RPMI8226 (cell line): ENCODE measurements around the gene P2RY2.
"Not testable (repeated sequence)": the region's sequence is repeated elsewhere in the genome, so short reads cannot be mapped to it uniquely, and the experiment has no call there.

Source experiments
- DNase-seq: peaks from one replicate; pipeline ENCODE4 v3.0.0-alpha.2; 2015

P2RY2 gene

DNA sequence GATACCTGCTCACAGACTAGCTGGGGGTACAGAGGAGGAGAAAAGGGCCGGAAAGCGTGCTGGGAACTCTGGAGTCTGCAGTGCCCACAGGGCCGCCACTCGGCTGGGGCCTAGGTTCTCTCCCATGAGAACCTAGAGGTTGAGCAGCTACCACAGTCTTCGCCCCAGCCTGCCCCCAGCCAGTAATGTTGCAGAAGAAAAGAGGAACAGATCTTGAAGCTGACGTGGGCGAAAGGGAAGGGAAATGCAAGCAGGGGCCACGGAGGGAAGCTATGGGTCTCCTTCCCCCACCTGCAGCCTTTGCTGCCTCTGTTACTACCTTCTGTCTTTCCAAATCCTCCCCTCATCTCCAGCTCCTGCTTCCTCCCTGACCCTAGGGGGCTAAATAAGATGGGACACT lies 28.8 kb upstream of the P2RY2 start:
- peak; percentile 81 for DNase-seq

GRCh38 chr11:73189723-73190556 lies 28.1 kb upstream of the P2RY2 start:
- DNase-seq, result no peak

DNA sequence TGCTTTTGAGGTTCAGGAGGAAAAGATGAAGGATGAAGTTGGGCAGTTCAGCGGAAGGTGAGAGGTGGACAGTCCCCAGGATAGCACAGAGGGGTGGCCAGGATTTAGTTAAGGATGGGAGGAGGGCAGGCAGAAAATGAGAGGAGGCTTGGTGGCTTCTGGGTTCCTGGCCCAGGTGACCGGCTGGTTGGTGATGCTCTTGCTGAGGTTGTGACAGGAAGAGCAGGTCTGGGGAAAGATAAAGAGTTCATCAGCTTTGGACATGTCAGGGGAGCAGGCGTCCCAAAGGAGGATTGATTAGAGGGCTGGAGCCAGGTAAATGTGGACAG lies 27.6 kb upstream of the P2RY2 start:
- DNase-seq, result no peak

DNA sequence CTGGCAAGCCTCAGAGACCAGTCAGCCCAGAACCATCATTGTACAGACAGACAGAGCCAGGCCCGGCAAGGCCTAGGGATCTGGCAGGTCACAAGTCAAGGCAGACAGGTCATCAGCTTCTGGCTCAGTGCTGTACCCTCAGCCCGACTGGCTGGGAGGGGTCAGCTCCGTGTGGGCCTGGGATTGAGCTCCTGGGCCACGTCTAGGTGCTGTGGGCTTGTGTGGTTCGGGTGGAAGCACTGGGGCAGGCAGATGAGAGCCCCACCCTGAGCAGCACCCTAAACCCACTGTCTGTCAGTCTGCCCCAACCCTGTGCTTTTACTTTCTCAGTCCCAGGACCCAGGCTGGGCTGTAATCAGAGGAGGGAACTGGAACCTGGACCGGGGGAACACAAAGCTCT lies 26.9 kb upstream of the P2RY2 start:
- no peak for DNase-seq

DNA sequence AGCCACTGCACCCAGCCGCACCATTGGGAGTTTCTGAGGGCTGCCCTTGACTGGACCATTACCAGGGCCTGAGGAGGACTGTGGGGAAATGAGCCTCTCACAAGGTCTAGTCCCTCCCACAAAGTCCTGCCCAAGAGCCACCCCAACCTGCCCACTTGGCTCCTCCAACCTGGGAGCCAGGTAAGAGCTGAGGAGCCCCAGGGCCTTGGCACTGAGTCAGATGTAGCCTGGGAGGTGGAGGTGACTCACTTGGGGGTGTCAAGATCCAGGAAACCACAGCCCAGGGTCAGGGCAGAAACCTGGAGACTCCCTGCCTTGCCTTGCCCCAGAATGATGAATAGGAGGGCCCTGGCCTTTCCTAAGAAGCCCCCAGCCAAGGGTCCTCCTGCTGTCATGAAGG lies 25.8 kb upstream of the P2RY2 start:
- DNase-seq, result no peak

DNA sequence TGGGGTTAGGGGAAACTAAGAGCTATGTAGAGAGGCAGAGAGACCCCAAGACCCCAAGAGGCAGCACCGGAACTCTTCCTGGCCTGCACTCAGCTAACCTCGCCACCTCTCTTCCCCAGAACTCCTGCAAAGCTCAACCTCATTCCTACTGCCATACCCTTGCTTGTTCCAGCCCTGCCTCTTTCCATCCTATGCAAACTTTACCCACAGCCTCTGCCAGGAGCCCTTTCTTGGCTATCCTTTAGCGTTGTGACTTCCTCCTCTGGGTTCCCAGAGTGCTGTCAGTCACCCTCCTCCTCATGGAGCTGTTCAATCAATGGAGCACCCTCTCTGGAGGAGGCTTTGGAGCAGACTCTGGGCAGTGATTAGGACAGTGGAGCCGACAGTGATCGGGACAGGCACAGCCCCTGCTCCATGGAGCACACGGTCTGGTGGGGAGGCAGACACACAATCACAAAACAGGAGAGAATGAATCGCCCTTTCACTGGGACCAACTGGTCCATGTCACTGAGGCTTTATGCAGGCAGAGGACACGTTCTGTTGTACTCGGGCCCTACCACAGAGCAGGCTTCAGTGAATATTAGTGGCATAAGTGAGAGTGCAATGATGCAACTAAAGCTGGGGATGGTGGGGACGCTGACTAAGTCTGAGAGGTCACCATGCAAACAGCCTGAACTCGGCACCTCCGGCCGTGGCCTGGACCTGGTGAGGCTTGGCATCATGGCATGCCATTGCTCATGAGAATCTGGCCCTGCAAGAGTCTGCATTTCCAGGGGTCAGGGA lies 24.6 kb upstream of the P2RY2 start:
- DNase-seq, result no peak

- no peak for DNase-seq
Observed at GRCh38 chr11:73194034-73194507, 24.0 kb upstream of the P2RY2 start.

GRCh38 chr11:73194593-73194992 lies 23.5 kb upstream of the P2RY2 start:
- no peak for DNase-seq

DNA sequence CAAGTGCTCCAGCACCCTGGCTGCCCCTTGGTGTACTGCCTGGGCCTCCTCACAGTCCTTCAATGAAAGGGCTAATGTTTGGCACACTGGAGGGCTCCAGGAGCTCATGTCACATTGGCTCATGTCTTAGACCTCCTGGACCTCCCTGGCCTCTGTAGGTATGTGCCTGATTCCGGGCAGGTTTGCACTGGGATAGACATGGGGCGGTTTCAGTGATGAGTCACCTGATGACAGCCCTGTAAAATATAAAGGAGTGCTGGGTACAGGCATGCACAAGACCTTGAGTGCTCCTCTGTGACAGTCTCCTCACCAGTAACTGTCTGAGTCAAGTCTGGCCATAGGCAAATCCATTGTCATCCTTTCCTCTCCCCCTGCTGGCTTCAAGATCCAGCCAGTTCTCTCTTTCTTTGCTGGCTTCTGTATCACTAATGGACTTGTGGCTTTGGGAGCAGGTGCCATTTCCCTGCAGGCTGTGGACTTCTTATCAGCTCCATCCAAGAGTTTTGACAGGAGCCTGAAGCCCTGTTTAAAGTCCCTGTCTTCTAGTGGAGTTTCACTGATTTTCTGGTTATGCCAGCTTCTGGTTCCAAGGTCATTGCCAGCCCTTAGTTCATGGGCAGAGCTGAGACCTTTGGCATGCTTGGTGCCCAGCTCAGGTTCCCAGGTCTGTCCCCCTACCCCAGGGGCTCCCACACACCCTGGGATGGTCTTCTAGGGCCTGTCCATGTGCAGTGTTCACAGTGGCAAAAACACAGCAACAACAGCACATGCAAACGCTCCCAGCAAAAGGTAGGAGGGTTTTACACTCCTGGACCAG lies 22.7 kb upstream of the P2RY2 start:
- DNase-seq, result no peak

GRCh38 chr11:73196576-73196975 lies 21.5 kb upstream of the P2RY2 start:
- no peak for DNase-seq

GRCh38 chr11:73197348-73197747 lies 20.7 kb upstream of the P2RY2 start:
- DNase-seq, result no peak

GRCh38 chr11:73197787-73198186 lies 20.3 kb upstream of the P2RY2 start:
- DNase-seq, result not testable (repeated sequence)

GRCh38 chr11:73198677-73199076 lies 19.4 kb upstream of the P2RY2 start:
- no peak for DNase-seq

GRCh38 chr11:73199446-73199845 lies 18.6 kb upstream of the P2RY2 start:
- no peak for DNase-seq

GRCh38 chr11:73200256-73200655 lies 17.8 kb upstream of the P2RY2 start:
- no peak for DNase-seq

DNA sequence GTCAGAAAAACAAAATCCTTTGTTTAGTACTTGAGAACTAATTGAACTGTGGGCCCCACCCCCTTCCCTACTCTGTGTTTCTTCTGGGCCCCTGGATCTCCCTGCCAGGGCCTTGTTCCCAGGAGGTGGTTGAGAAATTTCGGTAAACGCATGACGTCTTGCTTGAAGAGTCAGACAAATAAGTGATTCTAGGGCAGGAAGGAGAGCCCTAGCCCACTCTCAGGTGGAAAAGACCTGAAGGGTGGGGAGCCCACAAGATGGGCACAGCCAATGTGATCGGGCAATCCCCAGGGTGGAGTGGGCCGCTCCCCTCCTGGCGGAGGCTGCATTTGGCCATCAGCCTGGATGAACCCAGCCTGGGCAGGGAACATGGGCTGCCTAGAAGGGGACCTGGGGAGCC lies 16.8 kb upstream of the P2RY2 start:
- no peak for DNase-seq

- no peak for DNase-seq
Observed at GRCh38 chr11:73201888-73202780, 15.9 kb upstream of the P2RY2 start.

DNA sequence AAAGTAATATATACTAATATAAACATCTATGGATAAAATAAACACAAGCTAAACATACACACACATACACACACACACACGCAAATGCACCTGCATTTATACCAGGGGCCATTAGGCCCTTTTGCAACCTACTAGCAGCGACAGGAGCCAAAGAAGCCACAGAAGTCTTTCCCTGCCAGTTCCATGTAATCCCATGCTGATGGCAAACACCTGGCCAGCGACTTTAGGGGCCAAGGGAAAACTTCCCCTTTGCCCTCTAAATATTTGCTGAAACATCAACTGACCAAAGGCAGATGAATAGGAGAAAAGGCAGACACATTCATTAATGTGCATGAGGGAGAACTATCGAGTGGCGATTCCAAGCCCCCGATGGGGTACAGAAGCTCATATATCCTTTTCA lies 14.8 kb upstream of the P2RY2 start:
- no peak for DNase-seq

- no peak for DNase-seq
Observed at GRCh38 chr11:73203790-73204189, 14.3 kb upstream of the P2RY2 start.

GRCh38 chr11:73204711-73205121 lies 13.4 kb upstream of the P2RY2 start:
- DNase-seq, result no peak

DNA sequence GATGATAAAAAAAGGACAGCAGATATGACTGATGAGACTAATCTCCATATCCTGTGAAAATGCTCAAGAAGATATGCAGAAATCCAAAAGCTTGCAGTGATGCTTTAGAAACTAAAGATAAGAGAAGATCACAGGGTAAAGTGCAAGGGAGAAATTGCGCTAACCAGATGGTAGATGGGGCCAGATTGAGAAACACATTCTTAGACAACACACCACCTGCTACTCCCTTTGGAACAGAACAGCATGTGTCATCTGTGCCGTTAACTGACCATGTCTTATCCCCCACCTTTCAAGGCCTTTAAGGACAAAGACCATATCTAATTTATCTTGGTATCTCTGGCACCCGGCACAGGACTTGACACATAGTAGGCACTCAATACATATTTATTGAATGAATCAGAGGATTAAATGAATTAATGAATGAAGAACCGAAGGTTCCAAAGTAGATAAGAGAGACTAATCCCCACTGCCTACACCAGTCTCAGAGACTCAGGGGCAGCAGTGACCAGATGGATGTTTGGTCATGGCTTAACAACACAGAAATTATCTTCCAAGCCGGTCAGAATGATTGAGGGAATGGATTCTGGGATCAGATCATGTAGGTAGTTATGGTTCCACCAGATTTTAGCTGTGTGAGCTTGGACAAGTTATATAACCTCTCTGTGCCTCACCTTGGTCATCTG lies 12.3 kb upstream of the P2RY2 start:
- DNase-seq, result no peak

DNA sequence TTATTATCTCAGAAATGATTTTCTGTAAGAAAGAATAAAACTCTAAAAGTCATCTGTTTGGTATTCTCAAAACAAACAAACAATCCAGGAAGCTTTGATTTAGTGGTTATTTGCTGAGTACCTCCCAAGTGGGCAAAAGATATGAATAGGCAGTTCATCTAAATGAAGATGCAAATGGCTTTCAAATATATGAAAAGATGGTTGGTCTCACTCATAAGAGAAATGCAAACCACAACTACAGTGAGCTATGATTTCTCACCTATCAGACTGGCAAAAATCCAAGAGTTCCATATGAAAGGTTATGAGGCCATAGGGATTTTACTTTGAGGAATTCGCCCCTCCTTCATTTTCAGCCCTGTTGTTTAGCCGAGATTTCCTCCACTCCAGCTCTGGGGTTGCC lies 11.3 kb upstream of the P2RY2 start:
- DNase-seq, result no peak
